H1 (cell line): ENCODE results near the gene ZSWIM6. TPM values are rescaled to one million over a fixed set of nuclear protein-coding genes. Genes with fewer than 3 reads are reported as not detected.
A peak's percentile ranks its signal among the peaks of the same experiment; 100 is the strongest.

Experiments used
- CTCF ChIA-PET: fragments of 300-600 bp; sonication (Branson Sonifier 250); formaldehyde crosslinking; loops from one replicate; lab custom pipeline; 2021; ENCODE audit not compliant: partially characterized antibody; lab: Charles Lee
- POLR2A ChIA-PET: fragments of 300-600 bp; sonication (Branson Sonifier 250); formaldehyde crosslinking; loops from one replicate; lab custom pipeline; 2021; ENCODE audit warnings: inconsistent platforms; ENCODE audit not compliant: partially characterized antibody; lab: Charles Lee
- DNase-seq, 2 experiments: peaks; one replicate each; pipeline versions ENCODE4 v3.0.0 to v3.0.0-alpha.2; 2010 to 2022; ENCODE audit warnings: low spot score in 2 of 2, low read depth in 1 of 2, mixed read lengths in 1 of 2
- FAIRE-seq: peaks from 2 replicates; lab custom pipeline; 2011; peaks lifted over from hg19 to GRCh38; lab: Jason Lieb, UNC
- H2AFZ ChIP-seq: 2 replicates; pipeline ENCODE4 v1.8.1; 2012; ENCODE audit warnings: low read length, inconsistent platforms
- H2AK5ac ChIP-seq: 2 replicates; pipeline ENCODE4 v1.6.1; 2013; ENCODE audit warnings: low read depth, low read length
- H2BK120ac ChIP-seq: replicated peaks from 2 replicates; pipeline ENCODE3; 2013; ENCODE audit warnings: low read depth, low read length, inconsistent platforms
- H2BK12ac ChIP-seq: 2 replicates; pipeline ENCODE4 v1.6.1; 2013; ENCODE audit warnings: low read depth, low read length
- H2BK15ac ChIP-seq: 2 replicates; pipeline ENCODE4 v1.6.1; 2013; ENCODE audit warnings: low read length
- H2BK20ac ChIP-seq: 2 replicates; pipeline ENCODE4 v1.6.1; 2013; ENCODE audit warnings: low read length
- H2BK5ac ChIP-seq: 2 replicates; pipeline ENCODE4 v1.6.1; 2013; ENCODE audit warnings: low read depth, low read length
- H3K14ac ChIP-seq: 2 replicates; pipeline ENCODE4 v1.6.1; 2013; ENCODE audit warnings: inconsistent platforms; ENCODE audit not compliant: insufficient read length
- H3K18ac ChIP-seq: 2 replicates; pipeline ENCODE4 v1.6.1; 2013; ENCODE audit warnings: low read length; ENCODE audit errors: extremely low read depth
- H3K23ac ChIP-seq: 2 replicates; pipeline ENCODE4 v1.6.1; 2013; ENCODE audit warnings: inconsistent platforms; ENCODE audit not compliant: insufficient read length
- H3K23me2 ChIP-seq: 2 replicates; pipeline ENCODE4 v1.6.1; 2013; ENCODE audit warnings: low read depth, low read length
- H3K27ac ChIP-seq: 2 replicates; pipeline ENCODE4 v1.6.1; 2011; ENCODE audit warnings: low read depth, low read length, inconsistent platforms
- H3K27me3 ChIP-seq, 4 experiments: replicated peaks in 1 of 4; 1 replicate in 1 of 4; 2 replicates in 3 of 4; pipeline versions ENCODE4 v1.6.1 to v1.8.1; 2011 to 2013; ENCODE audit warnings: low read length in 3 of 4, mild to moderate bottlenecking in 3 of 4, inconsistent platforms in 2 of 4, mixed read lengths in 2 of 4, moderate library complexity in 1 of 4; ENCODE audit not compliant: control insufficient read depth in 3 of 4, insufficient read depth in 3 of 4; ENCODE audit errors: extremely low read depth in 1 of 4
- H3K36me3 ChIP-seq, 4 experiments: 2 replicates each; pipeline versions ENCODE4 v1.6.1 to v1.8.1; 2011 to 2013; ENCODE audit warnings: mild to moderate bottlenecking in 4 of 4, low read length in 3 of 4, moderate library complexity in 2 of 4, control low read depth in 1 of 4, inconsistent platforms in 1 of 4; ENCODE audit not compliant: insufficient read depth in 4 of 4, control insufficient read depth in 2 of 4
- H3K4ac ChIP-seq: replicated peaks from 2 replicates; pipeline ENCODE3; 2013; ENCODE audit warnings: low read length, low read depth, mixed read lengths, inconsistent platforms; ENCODE audit not compliant: insufficient read length
- H3K4me1 ChIP-seq, 4 experiments: replicated peaks in 1 of 4; 1 replicate in 1 of 4; 2 replicates in 3 of 4; pipeline versions ENCODE4 v1.6.1 to v1.8.1; 2011 to 2013; ENCODE audit warnings: low read length in 3 of 4, inconsistent platforms in 2 of 4, mixed read lengths in 1 of 4; ENCODE audit not compliant: insufficient read depth in 4 of 4, control insufficient read depth in 3 of 4
- H3K4me2 ChIP-seq, 2 experiments: 2 replicates each; pipeline versions ENCODE4 v1.6.1 to v1.8.1; 2011 to 2013; ENCODE audit warnings: low read depth in 2 of 2, low read length in 2 of 2, control low read depth in 1 of 2, inconsistent platforms in 1 of 2, mild to moderate bottlenecking in 1 of 2; ENCODE audit not compliant: insufficient read depth in 1 of 2
- H3K4me3 ChIP-seq, 4 experiments: fragments of 200-600, 300-600 bp in 1 of 4; sonication (generic), shearing (Covaris generic), sonication (Bioruptor Twin) in 1 of 4; 2 replicates each; pipeline versions ENCODE4 v1.5.1 to v1.8.1; 2011 to 2016; ENCODE audit warnings: low read length in 4 of 4, low read depth in 3 of 4, control low read depth in 2 of 4, inconsistent platforms in 2 of 4, mild to moderate bottlenecking in 2 of 4, mixed read lengths in 1 of 4, moderate library complexity in 1 of 4; ENCODE audit not compliant: insufficient read depth in 2 of 4; ENCODE audit errors: extremely low read depth in 1 of 4
- H3K56ac ChIP-seq: replicated peaks from 2 replicates; pipeline ENCODE3; 2013; ENCODE audit warnings: low read depth, mild to moderate bottlenecking, mixed read lengths, low read length, inconsistent platforms; ENCODE audit not compliant: insufficient read length
- H3K79me1 ChIP-seq: 2 replicates; pipeline ENCODE4 v1.6.1; 2013; ENCODE audit warnings: low read depth, low read length, control low read depth
- H3K79me2 ChIP-seq, 2 experiments: 2 replicates each; pipeline versions ENCODE4 v1.6.1 to v1.8.1; 2012 to 2013; ENCODE audit warnings: low read length in 2 of 2, mild to moderate bottlenecking in 2 of 2, inconsistent platforms in 1 of 2; ENCODE audit not compliant: insufficient read depth in 2 of 2, control insufficient read depth in 1 of 2
- H3K9ac ChIP-seq, 4 experiments: replicated peaks in 1 of 4; 1 replicate in 1 of 4; 2 replicates in 3 of 4; pipeline versions ENCODE4 v1.6.1 to v1.8.1; 2011 to 2013; ENCODE audit warnings: low read depth in 3 of 4, low read length in 3 of 4, control low read depth in 2 of 4, mild to moderate bottlenecking in 2 of 4, moderate library complexity in 2 of 4, inconsistent platforms in 1 of 4; ENCODE audit errors: extremely low read depth in 1 of 4
- H3K9me3 ChIP-seq, 2 experiments: 2 replicates each; pipeline versions ENCODE4 v1.6.1 to v1.8.1; 2012 to 2013; ENCODE audit warnings: mild to moderate bottlenecking in 2 of 2, moderate library complexity in 2 of 2, control low read depth in 1 of 2, inconsistent platforms in 1 of 2, low read depth in 1 of 2, low read length in 1 of 2, mixed read lengths in 1 of 2; ENCODE audit not compliant: insufficient read depth in 2 of 2
- H4K20me1 ChIP-seq, 2 experiments: replicated peaks in 1 of 2; 2 replicates each; pipeline versions ENCODE3 to v1.8.1; 2011 to 2013; ENCODE audit warnings: inconsistent platforms in 2 of 2, low read length in 2 of 2, mild to moderate bottlenecking in 1 of 2; ENCODE audit not compliant: insufficient read depth in 2 of 2, control insufficient read depth in 1 of 2
- H4K5ac ChIP-seq: 2 replicates; pipeline ENCODE4 v1.6.1; 2013; ENCODE audit warnings: low read length, low read depth, mixed read lengths, inconsistent platforms; ENCODE audit not compliant: insufficient read length
- H4K8ac ChIP-seq: 2 replicates; pipeline ENCODE4 v1.8.0; 2013; ENCODE audit warnings: mild to moderate bottlenecking, moderate library complexity, low read length, inconsistent platforms; ENCODE audit not compliant: insufficient read depth; ENCODE audit errors: extremely low read depth
- H4K91ac ChIP-seq: replicated peaks from 2 replicates; pipeline ENCODE3; 2013; ENCODE audit warnings: low read length, mixed read lengths, inconsistent platforms; ENCODE audit not compliant: insufficient read length
- CHD2 ChIP-seq: IDR thresholded peaks from 2 replicates; pipeline ENCODE4 v1.6.1; 2012; ENCODE audit warnings: low read length, improper control_type of control experiment
- CREB1 ChIP-seq: IDR thresholded peaks from 2 replicates; pipeline ENCODE4 v1.6.1; 2012; ENCODE audit warnings: inconsistent platforms
- EZH2 ChIP-seq: fragments of 200-600 bp; sonication (generic); IDR thresholded peaks from 2 replicates; pipeline ENCODE4 v1.7.1; 2012; ENCODE audit warnings: low read depth, mild to moderate bottlenecking, moderate library complexity, low read length, inconsistent platforms; ENCODE audit not compliant: severe bottlenecking
- GABPA ChIP-seq: IDR thresholded peaks from 2 replicates; pipeline ENCODE4 v1.6.1; 2011; ENCODE audit warnings: mild to moderate bottlenecking, low read length, moderate library complexity, borderline replicate concordance; ENCODE audit not compliant: insufficient read depth
- MAFK ChIP-seq: IDR thresholded peaks from 2 replicates; pipeline ENCODE4 v1.6.1; 2012; ENCODE audit warnings: low read depth, mild to moderate bottlenecking, improper control_type of control experiment, low read length
- PHF8 ChIP-seq: fragments of 200-600 bp; sonication (generic); conservative IDR thresholded peaks from 2 replicates; pipeline ENCODE4 v1.7.1; 2012; ENCODE audit warnings: low read depth, mild to moderate bottlenecking, inconsistent platforms, low read length, moderate library complexity
- SIN3A ChIP-seq, 2 experiments: IDR thresholded peaks in 1 of 2; conservative IDR thresholded peaks in 1 of 2; 2 replicates each; pipeline ENCODE4 v1.6.1; 2011 to 2012; ENCODE audit warnings: low read length in 2 of 2, improper control_type of control experiment in 1 of 2, low read depth in 1 of 2, mild to moderate bottlenecking in 1 of 2
- SIRT6 ChIP-seq: IDR thresholded peaks from one replicate; pipeline ENCODE4 v1.7.1; 2012; ENCODE audit warnings: low read length, inconsistent platforms
- SRF ChIP-seq: IDR thresholded peaks from 2 replicates; pipeline ENCODE4 v1.6.1; 2011; ENCODE audit warnings: mild to moderate bottlenecking, low read depth, low read length, moderate library complexity
- TAF1 ChIP-seq: IDR thresholded peaks from 2 replicates; pipeline ENCODE4 v1.6.1; 2011; ENCODE audit warnings: mild to moderate bottlenecking, low read depth, low read length
- WGBS, 2 experiments: shearing (Covaris generic) in 1 of 2; methylation state at CpG; one replicate each; pipeline versions ENCODE4 v1.1.6 to v1.1.7; 2013 to 2015; ENCODE audit warnings: low lambda C conversion rate in 2 of 2, mixed read lengths in 2 of 2, inconsistent platforms in 1 of 2, low coverage in 1 of 2, missing lambda C conversion rate in 1 of 2; ENCODE audit not compliant: insufficient replicate concordance in 2 of 2, insufficient coverage in 1 of 2, insufficient read length in 1 of 2; ENCODE audit errors: extremely low coverage in 1 of 2, missing lambda C conversion rate in 1 of 2; 5-methylcytosine and 5-hydroxymethylcytosine counted together
- polyA plus RNA-seq, 7 experiments: library from polyadenylated mRNA; depleted of rRNA in 3 of 7; stranded (reverse) in 5 of 7; unstranded in 2 of 7; fragments of >200 nt in 5 of 7; fragments of 200-250 nt in 2 of 7; gene quantifications; 1 replicate in 5 of 7; 2 replicates in 1 of 7; 4 replicates in 1 of 7; pipeline versions ENCODE4 v1.2.1 to v1.2.3, GENCODE V29; 2011 to 2013; ENCODE audit warnings: missing spikeins in 2 of 7, mixed read lengths in 2 of 7
- total RNA-seq: library from RNA; stranded (reverse); fragmentation: NEBNext Ultra II Directional; extraction: Animal tissue kit (Norgen Biotek cat#: 25700); gene quantifications from 2 replicates; pipeline ENCODE4 v1.2.1, GENCODE V29; 2021

Gene ZSWIM6
- total and polyA plus RNA-seq, 2 of the 8 experiments (the other 6 are each of a cell fraction or from before 2014, with no cell fraction given), result 7.9 to 12.4 TPM

DNA sequence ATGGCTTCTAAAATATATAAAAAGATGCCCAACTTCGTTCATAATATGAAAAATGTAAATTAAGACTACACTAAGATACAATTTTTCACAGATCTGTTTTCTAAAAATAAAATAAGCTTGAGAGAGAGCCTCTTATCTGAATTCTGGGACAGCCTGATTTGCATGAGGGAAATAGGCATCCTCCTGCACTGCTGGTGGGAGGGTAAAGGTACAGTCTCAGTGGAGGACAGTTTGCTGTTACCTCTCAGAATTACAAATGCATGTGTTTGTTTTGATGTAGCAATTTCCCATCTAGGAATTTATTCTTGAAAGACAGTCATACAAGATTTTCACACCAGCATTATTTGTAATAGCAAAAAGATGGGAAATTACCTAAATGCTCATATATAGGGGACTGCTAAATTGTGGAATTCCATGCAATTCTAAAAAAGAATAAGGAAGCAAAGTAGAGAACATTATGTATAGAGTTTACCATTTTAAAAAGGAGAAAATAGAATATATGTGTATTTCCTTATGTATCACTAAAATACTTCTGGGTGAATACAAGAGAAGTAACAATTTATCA is 75.7 kb downstream of the ZSWIM6 start:
- Histone ChIP-seq H2AFZ (no peak overlapping the region), H3K9ac (no peak overlapping the region), H3K27me3 (no peaks in the 10 kb centered on the region), H3K4me2 (peak overlapping the region; percentile 67 to 76; a peak in 2 of 4 replicates), H2BK12ac (no peak overlapping the region), H4K5ac (no peak overlapping the region), H3K79me2 (peaks cover 0 to 61% of the 10 kb centered on the region in 2 experiments; a peak in 2 of 4 replicates), H3K56ac (no peak overlapping the region), H3K23ac (no peak overlapping the region)
- FAIRE-seq, result no peak
- CTCF ChIA-PET, result interaction anchor here (0.8 kb wide), 1 partner anchor 216 kb away, joined by 3 read pairs; no protein-coding TSS in a partner anchor
- no peak for TF ChIP-seq CHD2
- TF ChIP-seq TAF1, result no peak
- no peak for TF ChIP-seq EZH2
- no peak for TF ChIP-seq CREB1
- TF ChIP-seq SIN3A (conservative IDR thresholded peaks at IDR 0.05 in 1 of 2, IDR thresholded peaks at IDR 0.05 in 1 of 2; ENCODE audit: low read depth in 1 of 2, low read length in 2 of 2), result no peak
- no peak for TF ChIP-seq GABPA
- no peak for TF ChIP-seq SIRT6
- no peak for TF ChIP-seq MAFK
- no peak for TF ChIP-seq SRF
- no peak for TF ChIP-seq PHF8
- TF ChIP-seq, all 59 proteins: peak for 0
- no peak overlapping the region for H4K8ac ChIP-seq
- POLR2A ChIA-PET, result interaction anchor here (1.7 kb wide), 1 partner anchor 76 kb away, joined by 4 read pairs; the partner anchor contains the start of gene ZSWIM6
- H3K4me3 ChIP-seq, result peak overlapping the region in 2 of 4 experiments; percentile 69 to 79; a peak in 3 of 8 replicates
- H3K4ac ChIP-seq, result no peak overlapping the region
- DNase-seq, result no peak
- WGBS, 2 experiments, result 68% methylated on average over 1 of the region's 1 CpG; no CpG with 5 or more reads in 1 of the 2 experiments
- H3K4me1 ChIP-seq, result peaks cover 2 to 18% (median 7%) of the 10 kb centered on the region in 4 experiments; a peak in 5 of 7 replicates
- H4K20me1 ChIP-seq, result peaks cover 0 to 2% of the 10 kb centered on the region in 2 experiments
- no peak overlapping the region for H3K27ac ChIP-seq
- no peaks in the 10 kb centered on the region; the same call in 1 of the 2 replicates for H3K79me1 ChIP-seq
- H2BK120ac ChIP-seq, result no peak overlapping the region
- no peak overlapping the region for H2BK20ac ChIP-seq
- no peak overlapping the region for H4K91ac ChIP-seq
- no peak overlapping the region for H2BK5ac ChIP-seq
- no peak overlapping the region for H2BK15ac ChIP-seq
- no peaks in the 10 kb centered on the region for H3K9me3 ChIP-seq
- H3K36me3 ChIP-seq, result no peaks in the 10 kb centered on the region
- H3K18ac ChIP-seq, result no peak overlapping the region
- H2AK5ac ChIP-seq, result no peak overlapping the region
- no peak overlapping the region for H3K14ac ChIP-seq
- H3K23me2 ChIP-seq, result no peaks in the 10 kb centered on the region
